GM11168 (cell line): ENCODE results near the gene SCAMP3.

Experiments
- in situ Hi-C: fragments of 300-500 bp; cut with MboI; formaldehyde crosslinking; loops from one replicate; pipeline ENCODE4 v1.12.0; 2022; ENCODE audit warnings: low sequenced_read_pairs; ENCODE audit not compliant: unreplicated experiment

Gene SCAMP3

DNA sequence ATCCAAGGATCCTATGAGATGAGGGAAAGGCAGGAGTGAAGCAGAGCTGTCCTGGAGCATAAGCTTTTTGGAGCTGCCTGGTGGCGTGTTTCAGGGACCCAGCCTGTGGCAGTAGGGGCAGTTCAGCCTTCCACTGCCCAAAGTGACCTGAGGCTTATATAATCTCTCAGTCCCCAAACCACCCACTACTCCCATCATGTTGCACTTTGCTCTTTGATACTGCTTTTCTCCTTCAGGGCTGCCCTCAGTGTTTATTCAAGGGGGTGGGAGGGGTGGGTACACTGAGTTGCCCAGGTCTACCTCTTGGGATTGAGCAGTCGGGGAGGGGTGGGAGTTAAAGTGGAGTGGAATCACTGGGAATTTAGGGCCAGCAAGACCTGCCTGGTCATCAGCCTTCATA lies 24.4 kb upstream of the SCAMP3 start:
- in situ Hi-C loops = no loop called here

- in situ Hi-C loops = no loop called here
Measured at GRCh38 chr1:155285631-155286044, 23.5 kb upstream of the SCAMP3 start.

- in situ Hi-C loops = no loop called here
Measured at GRCh38 chr1:155285063-155285462, 22.9 kb upstream of the SCAMP3 start.

GRCh38 chr1:155284476-155284875 lies 22.3 kb upstream of the SCAMP3 start:
- in situ Hi-C loops = no loop called here

- in situ Hi-C loops = no loop called here
Measured at GRCh38 chr1:155282488-155283091, 20.4 kb upstream of the SCAMP3 start.

DNA sequence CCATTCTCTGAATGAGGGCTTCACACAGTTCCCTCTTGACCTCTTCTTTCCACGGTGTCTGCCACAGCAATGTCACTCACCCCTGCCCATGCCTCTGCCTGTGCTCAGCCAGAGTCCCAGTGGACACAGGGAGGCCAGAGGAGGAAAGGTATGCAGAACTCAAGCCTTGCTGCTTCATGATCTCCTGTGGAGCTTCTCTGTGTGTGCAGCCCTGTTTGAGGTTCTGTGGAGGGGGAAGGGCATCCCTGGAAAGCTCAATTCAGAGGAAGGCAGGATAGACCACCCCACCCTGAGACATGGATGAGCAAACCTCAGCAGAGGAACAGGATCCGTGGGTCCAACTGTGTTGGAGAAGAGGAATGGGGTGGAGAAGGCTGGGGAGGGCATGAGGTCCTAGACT lies 17.1 kb upstream of the SCAMP3 start:
- in situ Hi-C loops = loop anchor here (5.0 kb wide), 1 partner anchor 33 kb away; no protein-coding TSS in a partner anchor

- in situ Hi-C loops = loop anchor here (5.0 kb wide), 1 partner anchor 34 kb away; no protein-coding TSS in a partner anchor
Measured at GRCh38 chr1:155278689-155279160, 16.6 kb upstream of the SCAMP3 start.

GRCh38 chr1:155277902-155278688 lies 15.9 kb upstream of the SCAMP3 start:
- in situ Hi-C loops = loop anchor here (5.0 kb wide), 1 partner anchor 34 kb away; no protein-coding TSS in a partner anchor

DNA sequence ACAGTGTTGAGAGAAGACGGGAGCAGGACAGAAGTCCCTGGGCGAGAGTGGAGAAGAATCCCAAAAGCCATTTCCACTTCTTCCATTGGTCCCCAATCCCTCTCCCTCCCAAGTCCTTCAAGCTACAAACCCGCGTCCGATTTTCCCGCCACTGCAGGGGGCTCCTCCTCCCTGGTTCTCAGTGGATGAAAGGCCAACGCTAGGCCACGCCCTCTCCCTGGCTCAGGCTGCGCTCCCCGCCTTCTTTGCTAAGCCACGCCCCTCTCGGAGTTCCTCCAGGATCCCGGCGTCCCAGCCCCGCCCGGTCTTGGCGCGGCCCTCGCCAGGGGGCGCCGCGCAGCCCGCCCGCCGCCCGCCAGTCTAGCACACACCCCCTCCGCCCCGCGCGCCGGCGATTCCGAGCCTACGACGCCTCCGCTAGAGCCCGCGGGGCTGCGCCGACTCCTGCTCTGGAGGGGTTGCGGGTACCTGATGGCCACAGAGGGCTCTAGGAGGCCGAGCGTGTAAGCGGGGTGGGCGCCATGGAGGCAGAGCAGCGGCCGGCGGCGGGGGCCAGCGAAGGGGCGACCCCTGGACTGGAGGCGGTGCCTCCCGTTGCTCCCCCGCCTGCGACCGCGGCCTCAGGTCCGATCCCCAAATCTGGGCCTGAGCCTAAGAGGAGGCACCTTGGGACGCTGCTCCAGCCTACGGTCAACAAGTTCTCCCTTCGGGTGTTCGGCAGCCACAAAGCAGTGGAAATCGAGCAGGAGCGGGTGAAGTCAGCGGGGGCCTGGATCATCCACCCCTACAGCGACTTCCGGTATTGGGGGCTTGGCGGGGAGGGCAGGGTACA lies 15.1 kb upstream of the SCAMP3 start, which contains the start of gene HCN3:
Gene HCN3, plus strand, starts transcription at position 394 of the 832 bp plus-strand sequence. Its CDS starts 128 bp downstream, at position 522.
- in situ Hi-C loops = loop anchor here (5.0 kb wide), 1 partner anchor 35 kb away; no protein-coding TSS in a partner anchor

DNA sequence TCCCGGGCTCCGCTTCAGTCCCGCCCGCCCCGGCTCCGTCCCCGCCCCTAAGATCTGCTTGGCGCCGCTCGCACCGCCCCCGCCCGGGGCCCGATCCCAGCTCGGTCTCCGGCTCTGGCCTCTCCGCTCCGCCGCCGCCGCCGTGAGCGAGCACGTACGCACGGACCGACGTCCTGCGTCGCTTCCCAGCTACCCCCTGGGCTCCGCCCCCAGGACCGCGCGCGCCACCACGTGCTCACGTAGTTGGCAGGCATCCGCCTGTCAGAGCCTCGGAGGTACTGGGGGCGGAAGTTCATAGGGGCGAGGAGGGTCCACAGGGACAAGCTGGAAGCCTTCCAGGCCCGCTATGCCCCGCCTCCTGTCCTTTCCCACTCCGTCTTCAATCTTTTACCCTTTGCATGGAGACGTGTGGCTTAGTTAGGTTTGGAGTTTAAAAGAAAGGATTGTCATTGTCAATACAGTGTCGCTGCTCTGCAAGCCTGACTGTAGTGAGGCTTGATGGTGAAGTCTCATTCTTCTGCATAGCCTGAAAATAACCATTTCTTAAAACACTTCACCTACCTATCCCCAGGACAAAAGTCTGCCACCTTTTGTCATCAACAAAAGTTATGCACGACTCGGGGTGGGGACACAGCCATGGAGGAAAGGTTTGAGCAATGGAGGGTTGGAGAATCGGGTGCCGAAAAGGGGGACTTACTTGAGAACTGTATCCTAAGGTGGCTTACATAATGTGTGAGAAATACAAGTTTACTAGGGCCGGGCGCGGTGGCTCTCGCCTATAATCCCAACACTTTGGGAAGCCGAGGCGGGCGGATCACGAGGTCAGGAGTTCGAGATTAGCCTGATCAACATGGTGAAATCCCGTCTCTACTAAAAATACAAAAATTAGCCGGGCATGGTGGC lies 11.4 kb upstream of the SCAMP3 start, which contains the start of gene CLK2:
Gene CLK2, minus strand, starts transcription at position 162 of the 903 bp plus-strand sequence. CDS start 2,527 bp downstream, outside the sequence.
- in situ Hi-C loops = no loop called here

DNA sequence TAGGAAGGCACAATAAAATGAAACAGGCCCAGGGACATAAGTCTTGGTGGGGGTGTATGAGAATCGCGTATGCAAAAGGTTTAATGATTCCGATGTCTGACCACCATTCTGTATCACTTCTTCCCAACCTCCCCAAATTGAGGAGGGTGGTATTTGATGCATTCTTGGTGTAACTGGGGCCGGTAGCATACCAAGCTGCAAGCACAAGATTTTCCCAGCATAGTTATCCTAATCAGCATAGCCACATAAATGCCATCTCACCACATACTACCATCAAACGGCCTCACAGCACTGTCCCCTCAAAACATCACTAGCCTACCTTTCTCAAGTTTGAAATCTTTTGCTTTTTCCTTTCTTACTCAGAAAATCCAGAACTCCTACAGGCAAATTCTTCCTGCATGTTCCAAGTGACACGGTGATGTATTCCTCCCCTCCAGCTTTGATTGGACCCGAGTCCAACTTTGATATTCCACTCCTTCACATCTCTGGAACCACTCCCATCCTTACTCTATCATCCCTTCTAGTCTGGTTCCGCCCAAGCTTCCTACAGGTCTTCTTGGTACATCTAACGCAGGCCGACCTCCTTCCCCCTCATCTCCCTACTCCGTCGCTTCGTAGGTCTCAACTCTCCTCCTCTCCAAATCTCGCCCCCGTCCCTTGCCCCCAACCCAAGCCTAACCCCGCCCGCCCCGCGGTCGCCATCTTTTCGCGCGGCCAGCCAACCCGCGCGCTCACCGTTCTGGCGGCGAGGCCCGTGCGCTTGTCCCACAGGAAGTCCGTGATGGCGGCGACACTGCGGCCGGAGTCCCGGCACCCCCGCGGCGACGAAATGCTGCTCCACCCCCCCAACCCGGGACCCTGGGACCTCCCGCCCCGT lies 10.5 kb upstream of the SCAMP3 start:
- in situ Hi-C loops = no loop called here

GRCh38 chr1:155269381-155269780 lies 7.2 kb upstream of the SCAMP3 start:
- in situ Hi-C loops = no loop called here

DNA sequence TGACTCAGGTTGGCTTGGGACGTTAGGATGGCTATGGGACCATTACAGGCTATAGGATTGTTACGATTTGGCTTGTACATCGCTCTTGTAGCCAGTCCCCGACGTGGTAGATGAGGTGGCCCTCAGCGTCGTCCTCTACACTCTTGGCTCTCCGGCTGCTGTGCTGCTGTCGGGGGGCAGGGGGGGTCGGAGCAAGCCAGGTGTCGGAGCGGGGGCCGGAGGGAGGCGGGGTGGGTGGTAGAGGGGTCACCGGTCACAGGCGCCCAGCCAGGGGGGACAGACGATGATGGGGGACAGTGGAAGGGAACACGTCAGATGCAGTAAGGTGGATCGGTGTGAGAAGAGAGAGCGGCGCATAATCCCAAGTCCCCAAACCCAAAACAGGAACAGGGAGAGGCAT lies 6.5 kb upstream of the SCAMP3 start:
- in situ Hi-C loops = no loop called here

DNA sequence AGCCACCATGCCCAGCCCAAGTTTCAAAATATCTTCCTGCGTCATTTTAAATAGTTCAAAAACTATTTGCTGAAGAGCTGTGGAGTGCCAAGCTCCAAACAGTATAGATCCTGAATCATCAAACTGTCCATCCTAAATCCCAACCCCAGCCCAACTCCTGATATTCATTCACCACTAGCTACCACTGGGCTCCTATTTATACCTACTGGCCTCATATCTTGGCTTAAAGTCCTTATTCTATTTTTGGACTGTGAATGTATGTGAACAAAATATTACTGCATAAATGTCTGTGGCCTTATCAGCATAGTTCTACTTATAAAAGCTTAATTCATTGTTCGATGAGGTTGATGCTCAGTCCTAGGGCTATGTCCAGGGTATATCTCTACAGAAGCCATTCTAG lies 5.2 kb upstream of the SCAMP3 start:
- in situ Hi-C loops = no loop called here

GRCh38 chr1:155266553-155266952 lies 4.4 kb upstream of the SCAMP3 start:
- in situ Hi-C loops = no loop called here

DNA sequence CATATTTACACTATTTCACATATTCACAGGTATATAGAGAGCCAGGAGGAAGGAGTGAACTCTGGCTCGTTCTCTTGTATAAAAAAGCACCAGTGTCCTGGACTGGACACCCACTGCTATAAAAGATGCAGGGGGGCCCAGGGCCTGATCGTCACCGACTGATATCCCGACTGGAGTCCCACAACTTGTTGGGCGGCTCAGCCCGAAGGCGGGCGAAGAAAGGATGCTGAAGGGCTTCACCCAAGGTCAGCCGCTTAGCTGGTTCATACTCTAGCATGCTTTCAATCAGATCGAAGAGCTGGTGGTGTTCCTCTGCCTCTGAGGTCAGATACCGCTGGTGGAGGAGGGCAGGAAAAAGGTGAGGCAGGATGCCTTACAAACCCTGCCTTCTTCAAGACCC lies 907 bp upstream of the SCAMP3 start:
- in situ Hi-C loops = no loop called here

GRCh38 chr1:155261493-155261851 lies 688 bp downstream of the SCAMP3 start:
- in situ Hi-C loops = no loop called here

DNA sequence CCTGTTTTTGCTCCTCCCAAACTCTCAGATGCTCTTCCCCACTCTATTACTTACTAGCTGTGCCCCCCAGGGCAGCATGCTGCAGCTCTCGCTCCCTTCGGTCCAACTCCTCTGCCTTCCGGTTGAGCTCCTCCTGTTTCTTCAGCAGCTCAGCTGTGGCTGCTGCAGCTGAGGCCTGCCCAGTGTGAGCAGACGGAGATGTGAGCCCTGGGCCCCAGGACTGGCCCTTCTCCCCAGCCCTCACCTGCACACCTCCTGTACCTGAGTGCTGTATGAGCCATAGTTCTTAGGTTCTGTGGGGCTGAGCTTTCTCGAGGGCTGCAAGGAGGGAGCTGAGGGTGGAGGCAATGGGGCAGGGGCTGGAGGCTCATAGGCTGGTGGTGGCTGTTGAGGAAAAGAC lies 1.9 kb downstream of the SCAMP3 start:
- in situ Hi-C loops = no loop called here
